Measurements from ENCODE around the gene AMMECR1L. TPM values are rescaled to one million over a fixed set of nuclear protein-coding genes. Genes with fewer than 3 reads are reported as not detected.
"Not testable (repeated sequence)": the region's sequence is repeated elsewhere in the genome, so short reads cannot be mapped to it uniquely, and the experiment has no call there.

Gene AMMECR1L
- polyA plus RNA-seq (ENCODE audit: insufficient read length in 4 of 4): 10 to 100 TPM; 25.9 to 29.8 (median 26.9) TPM

DNA sequence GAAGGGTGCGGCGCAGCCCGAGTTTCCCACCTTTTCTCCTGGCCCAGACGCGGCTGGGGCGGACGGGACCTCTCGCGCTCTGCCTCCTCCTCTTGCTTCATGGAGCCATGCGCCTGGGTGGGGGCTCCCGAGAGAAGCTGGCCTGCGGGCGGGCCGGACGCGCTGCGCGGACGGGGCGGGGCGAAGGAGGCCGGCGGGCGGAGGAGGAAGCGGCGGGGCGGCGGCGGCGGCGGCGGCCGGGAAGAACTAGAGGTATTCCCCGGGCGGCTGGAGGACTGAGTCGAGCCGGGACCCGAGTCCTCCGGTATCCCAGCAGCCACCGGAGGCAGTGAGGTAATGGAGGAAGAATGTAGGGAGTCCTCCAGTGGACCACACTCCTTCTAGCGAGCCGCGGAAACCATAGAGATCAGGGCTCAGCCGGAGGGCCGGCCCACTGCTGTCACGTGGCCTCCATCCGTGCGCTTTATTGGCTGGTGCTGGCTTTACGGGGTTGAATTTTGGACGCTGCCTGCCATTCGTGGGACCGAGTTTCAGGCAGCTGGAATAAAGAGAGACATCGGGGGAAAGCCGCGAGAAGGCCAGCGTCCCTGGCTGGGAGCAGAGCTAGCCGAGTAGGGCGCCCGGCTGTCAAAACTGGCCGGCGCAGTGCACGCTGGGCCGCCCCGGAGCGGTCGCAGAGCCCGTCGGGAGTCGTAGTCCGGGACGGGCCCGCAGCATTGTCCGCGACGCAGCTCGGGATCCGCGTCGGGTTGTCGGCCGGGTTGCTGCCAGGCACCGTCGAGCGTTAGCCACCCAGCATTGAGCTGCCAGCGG is at the start of gene AMMECR1L:
TSS of gene AMMECR1L (minus strand) at position 177 of the 813 bp plus-strand sequence. CDS start 11,722 bp downstream, outside the sequence.
- peak in 1 of 4 donors; percentile 48 for DNase-seq (ENCODE audit: low read depth in 4 of 4, low spot score in 3 of 4)

DNA sequence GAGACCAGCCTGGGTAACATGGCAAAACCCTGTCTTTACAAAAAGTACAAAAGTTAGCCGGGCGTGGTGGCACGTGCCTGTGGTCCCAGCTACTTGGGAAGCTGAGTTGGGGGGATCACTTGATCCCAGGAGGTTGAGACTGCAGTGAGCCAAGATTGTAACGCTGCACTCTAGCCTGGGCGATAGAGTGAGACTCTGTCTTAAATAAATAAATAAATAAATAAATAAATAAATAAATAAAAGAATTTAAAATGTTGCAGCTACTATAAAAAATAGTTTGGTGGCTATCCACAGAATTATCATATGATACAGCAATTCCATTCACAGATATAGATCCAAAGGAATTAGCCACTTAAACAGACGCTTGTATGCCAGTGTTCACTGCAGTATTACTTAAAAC is 49.6 kb upstream of the AMMECR1L start:
- DNase-seq (ENCODE audit: low read depth in 4 of 4, low spot score in 3 of 4): no peak

DNA sequence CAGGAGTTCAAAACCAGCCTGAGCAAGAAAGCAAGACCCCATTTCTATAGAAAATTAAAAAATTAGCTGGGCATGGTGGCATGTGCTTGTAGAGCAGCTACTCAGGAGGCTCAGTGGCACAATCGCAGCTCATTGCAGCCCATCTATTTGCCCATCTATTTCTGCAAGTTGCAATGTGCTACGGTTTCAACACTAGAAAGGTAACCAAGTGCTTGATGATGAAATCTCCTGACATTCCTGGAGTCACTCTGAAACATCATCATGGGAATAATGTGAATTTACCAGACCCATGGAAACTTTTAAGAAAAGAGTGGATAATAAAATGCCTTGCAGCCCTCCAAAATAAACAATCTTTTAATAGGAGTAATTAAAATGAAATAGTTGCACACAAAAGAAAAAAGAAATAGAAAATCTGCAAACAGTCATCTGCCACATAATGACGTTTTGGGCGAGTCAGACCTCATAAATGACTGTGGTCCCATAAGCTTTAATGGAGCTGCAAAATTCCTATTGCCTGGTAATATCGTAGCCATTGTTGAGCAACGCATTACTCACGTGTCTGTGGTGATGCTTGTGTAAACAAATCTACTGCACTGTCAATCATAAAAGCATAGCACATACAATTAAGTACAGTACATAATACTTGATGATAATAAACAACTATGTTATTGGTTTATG is 46.6 kb upstream of the AMMECR1L start:
- DNase-seq (ENCODE audit: low read depth in 4 of 4, low spot score in 3 of 4): peak; percentile 20 to 48 (median 30)

DNA sequence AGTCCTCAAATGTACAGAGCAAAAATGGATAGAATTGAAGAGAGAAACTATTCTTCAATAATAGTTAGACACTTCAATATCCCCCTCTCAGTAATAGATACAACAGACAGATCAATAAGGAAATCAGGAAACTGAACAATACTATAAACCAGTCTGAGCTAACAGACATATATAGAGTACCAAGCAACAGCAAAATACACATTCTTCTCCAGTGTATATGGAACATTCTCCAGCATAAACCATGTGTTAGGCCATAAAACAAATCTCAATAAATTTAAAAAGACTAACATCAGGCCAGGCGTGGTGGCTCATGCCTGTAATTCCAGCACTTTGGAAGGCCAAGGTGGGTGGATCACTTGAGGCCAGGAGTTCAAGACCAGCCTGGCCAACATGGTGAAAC is 43.7 kb upstream of the AMMECR1L start:
- DNase-seq (ENCODE audit: low read depth in 4 of 4, low spot score in 3 of 4): no peak

- DNase-seq (ENCODE audit: low read depth in 4 of 4, low spot score in 3 of 4): no peak
Measured at GRCh38 chr2:127927384-127927783, 41.6 kb upstream of the AMMECR1L start.

DNA sequence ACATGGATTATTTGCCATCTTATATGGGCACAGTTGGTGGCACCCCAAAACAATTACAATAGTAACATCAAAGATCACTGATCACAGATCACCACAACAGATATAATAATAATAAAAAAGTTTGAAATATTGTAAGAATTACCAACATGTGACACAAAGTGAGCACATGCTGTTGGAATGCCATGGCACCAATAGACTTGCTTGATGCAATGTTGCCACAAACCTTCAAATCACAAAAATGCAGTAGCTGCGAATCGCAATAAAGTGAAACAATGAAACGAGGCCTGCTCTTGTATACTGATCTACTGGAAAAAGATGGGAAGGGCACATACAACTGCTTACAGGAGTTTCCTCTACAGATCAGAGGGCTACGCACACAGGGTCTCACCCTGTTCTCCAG is 32.2 kb upstream of the AMMECR1L start:
- no peak for DNase-seq (ENCODE audit: low read depth in 4 of 4, low spot score in 3 of 4)

- DNase-seq (ENCODE audit: low read depth in 4 of 4, low spot score in 3 of 4): no peak
Measured at GRCh38 chr2:127913808-127914457, 28.2 kb upstream of the AMMECR1L start.

GRCh38 chr2:127911737-127912136 is 26.0 kb upstream of the AMMECR1L start:
- DNase-seq (ENCODE audit: low read depth in 4 of 4, low spot score in 3 of 4): no peak

- DNase-seq (ENCODE audit: low read depth in 4 of 4, low spot score in 3 of 4): no peak
Measured at GRCh38 chr2:127910415-127910814, 24.7 kb upstream of the AMMECR1L start.

- DNase-seq (ENCODE audit: low read depth in 4 of 4, low spot score in 3 of 4): no peak
Measured at GRCh38 chr2:127909019-127909418, 23.3 kb upstream of the AMMECR1L start.

GRCh38 chr2:127907733-127908400 is 22.1 kb upstream of the AMMECR1L start:
- DNase-seq (ENCODE audit: low read depth in 4 of 4, low spot score in 3 of 4): not testable (repeated sequence)

- no peak for DNase-seq (ENCODE audit: low read depth in 4 of 4, low spot score in 3 of 4)
Measured at GRCh38 chr2:127906206-127906926, 20.6 kb upstream of the AMMECR1L start.

- no peak for DNase-seq (ENCODE audit: low read depth in 4 of 4, low spot score in 3 of 4)
Measured at GRCh38 chr2:127901339-127902056, 15.7 kb upstream of the AMMECR1L start.

GRCh38 chr2:127897531-127898211 is 11.9 kb upstream of the AMMECR1L start:
- no peak for DNase-seq (ENCODE audit: low read depth in 4 of 4, low spot score in 3 of 4)

GRCh38 chr2:127893494-127893893 is 7.7 kb upstream of the AMMECR1L start:
- DNase-seq (ENCODE audit: low read depth in 4 of 4, low spot score in 3 of 4): no peak

- DNase-seq (ENCODE audit: low read depth in 4 of 4, low spot score in 3 of 4): no peak
Measured at GRCh38 chr2:127893033-127893432, 7.3 kb upstream of the AMMECR1L start.

DNA sequence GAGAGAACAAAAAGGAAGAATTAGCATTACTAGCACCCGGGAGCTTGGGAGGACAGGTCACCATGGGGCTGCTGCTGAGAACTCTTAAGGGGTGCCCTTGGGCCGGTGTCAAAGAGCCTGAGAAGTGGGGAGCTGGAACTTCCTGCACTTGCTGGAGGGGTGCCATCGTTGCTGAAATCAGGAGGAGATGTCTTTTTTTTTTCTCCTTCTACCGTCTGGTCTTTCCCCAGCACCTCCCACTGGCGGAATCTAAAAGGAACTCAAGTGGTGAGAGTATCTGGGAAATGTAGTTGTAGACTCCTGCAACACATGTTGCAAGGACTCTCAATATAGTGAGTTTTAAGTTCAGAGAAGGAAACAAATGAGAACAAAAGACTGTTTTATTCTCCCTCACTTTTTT is 6.1 kb upstream of the AMMECR1L start:
- no peak for DNase-seq (ENCODE audit: low read depth in 4 of 4, low spot score in 3 of 4)

- DNase-seq (ENCODE audit: low read depth in 4 of 4, low spot score in 3 of 4): not testable (repeated sequence)
Measured at GRCh38 chr2:127890756-127891155, 5.0 kb upstream of the AMMECR1L start.

DNA sequence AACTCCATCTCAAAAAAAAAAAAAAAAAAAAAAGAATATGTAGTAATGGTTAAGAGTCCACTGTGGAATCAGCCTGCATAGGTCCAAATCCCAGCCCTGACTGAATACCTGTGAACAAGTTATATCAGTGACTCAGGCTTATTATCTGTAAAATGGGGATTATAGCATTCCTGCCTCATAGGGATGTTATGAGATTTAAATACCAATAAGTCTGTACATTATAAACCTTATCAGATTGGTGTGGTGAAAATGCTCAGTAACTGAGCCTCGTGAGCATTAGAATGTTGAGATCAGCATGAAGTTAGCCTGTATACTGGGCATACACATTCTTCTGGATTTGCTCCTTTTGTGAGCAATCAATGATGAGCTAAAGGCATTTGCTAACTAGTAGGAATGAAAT is 3.0 kb upstream of the AMMECR1L start:
- DNase-seq (ENCODE audit: low read depth in 4 of 4, low spot score in 3 of 4): no peak
